ENCODE measurements around the gene ERC2.

ERC2 gene

DNA sequence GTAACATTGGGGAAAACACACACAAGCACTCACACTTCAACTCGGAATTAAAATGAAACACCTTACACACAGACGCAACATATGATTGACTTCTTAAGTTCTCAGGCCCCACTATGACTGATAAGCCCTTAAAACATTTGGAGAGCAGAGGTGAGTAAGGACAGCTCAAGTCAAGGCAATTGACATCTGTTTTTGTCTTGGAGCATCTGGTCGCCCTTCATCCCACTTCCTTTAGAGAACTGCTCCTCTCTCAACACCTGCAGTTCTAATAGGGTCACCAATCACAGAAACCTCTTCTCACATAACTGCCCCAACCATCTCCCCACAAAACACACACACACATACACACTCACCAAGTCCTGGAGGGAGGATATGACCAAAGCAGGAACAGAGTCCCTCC is 43.4 kb downstream of the ERC2 start:
- DNase-seq (ENCODE audit: low read depth): no peak

DNA sequence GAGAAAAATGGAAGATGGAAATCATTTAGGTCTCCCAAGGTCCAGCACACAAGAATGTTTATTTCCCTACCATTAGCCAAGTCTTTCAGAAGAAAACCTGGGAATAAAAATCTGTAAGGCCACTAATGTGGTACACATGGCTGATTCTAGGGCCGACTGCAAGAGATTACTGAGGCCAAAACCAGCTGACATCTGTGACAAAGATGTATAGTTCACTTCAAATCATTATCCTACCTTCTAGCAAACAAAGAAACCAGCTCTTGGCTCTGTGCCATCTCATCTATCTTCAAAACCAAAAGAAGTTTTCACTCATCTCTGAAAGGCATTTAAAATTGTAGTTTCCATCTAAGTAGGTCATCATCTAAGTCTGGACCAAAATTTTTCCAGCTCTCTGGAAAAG is 43.9 kb downstream of the ERC2 start:
- DNase-seq (ENCODE audit: low read depth): no peak

DNA sequence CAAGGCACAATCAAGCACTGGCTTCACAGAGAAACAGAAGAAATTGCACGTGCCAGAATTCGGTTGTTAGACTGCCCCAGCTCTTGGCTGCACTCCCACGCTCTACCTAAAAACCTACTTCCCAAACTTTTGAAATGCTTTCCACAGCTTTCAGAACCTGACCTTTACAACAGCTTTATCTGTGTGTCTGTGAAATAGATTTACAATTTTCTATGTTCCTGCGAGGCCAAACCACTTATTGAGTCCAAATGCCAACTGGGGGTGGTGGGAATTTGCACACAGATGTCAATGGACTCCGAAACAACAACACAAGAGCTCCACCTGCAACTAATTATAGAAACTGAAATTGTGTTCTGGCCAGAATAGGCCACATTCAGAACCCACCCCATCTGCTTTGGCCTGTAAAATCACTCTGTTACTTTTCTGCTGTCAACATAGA is 44.6 kb downstream of the ERC2 start:
- no peak for DNase-seq (ENCODE audit: low read depth)

DNA sequence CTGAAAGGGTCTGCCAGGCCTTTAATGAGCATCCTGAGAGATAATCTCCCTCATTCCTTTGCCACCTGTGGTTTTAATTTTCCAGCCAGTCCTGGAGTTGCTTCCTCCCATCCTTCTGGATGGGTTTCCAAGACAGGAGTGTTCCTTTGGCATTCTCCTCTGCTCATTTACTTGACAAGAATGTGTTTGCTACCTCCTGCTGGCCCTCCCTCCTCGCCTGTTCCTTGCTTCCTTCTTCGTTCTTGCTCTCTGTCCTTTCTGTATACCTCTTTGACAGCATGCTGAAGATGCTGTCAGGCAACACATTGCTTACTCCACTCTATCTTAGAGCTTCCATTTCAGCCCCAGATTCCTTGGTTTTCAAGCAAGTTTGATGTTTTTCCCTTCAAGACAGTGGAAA is 46.0 kb downstream of the ERC2 start:
- DNase-seq (ENCODE audit: low read depth): no peak

GRCh38 chr3:56421205-56421604 is 47.1 kb downstream of the ERC2 start:
- no peak for DNase-seq (ENCODE audit: low read depth)

- DNase-seq (ENCODE audit: low read depth): no peak
Measured at GRCh38 chr3:56415652-56416051, 52.6 kb downstream of the ERC2 start.

- no peak for DNase-seq (ENCODE audit: low read depth)
Measured at GRCh38 chr3:56413911-56414310, 54.4 kb downstream of the ERC2 start.

- DNase-seq (ENCODE audit: low read depth): no peak
Measured at GRCh38 chr3:56411166-56411565, 57.1 kb downstream of the ERC2 start.

- no peak for DNase-seq (ENCODE audit: low read depth)
Measured at GRCh38 chr3:56410576-56410975, 57.7 kb downstream of the ERC2 start.

GRCh38 chr3:56409790-56410189 is 58.5 kb downstream of the ERC2 start:
- no peak for DNase-seq (ENCODE audit: low read depth)

DNA sequence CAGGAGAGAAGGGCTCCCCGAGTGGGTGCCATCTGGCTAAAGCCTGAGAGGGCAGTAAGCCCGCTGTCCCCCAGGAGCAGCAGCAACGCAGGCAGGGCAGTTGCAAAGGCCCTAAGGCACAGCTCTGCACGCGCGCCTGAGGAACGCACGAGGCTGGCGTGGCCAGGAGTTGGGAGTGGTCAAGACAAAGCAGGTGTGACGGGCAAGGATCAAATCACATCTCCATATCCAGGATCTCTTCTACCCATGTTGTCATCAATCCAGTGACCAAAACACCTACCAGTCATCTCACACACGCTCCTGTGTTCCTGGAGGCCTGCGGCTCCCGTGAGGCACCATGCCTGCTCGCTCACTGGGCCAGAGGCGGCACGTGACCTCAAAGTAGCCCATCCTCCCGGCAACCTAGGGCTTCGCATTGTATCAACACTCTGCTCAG is 59.5 kb downstream of the ERC2 start:
- no peak for DNase-seq (ENCODE audit: low read depth)

- DNase-seq (ENCODE audit: low read depth): no peak
Measured at GRCh38 chr3:56406826-56407515, 61.3 kb downstream of the ERC2 start.

DNA sequence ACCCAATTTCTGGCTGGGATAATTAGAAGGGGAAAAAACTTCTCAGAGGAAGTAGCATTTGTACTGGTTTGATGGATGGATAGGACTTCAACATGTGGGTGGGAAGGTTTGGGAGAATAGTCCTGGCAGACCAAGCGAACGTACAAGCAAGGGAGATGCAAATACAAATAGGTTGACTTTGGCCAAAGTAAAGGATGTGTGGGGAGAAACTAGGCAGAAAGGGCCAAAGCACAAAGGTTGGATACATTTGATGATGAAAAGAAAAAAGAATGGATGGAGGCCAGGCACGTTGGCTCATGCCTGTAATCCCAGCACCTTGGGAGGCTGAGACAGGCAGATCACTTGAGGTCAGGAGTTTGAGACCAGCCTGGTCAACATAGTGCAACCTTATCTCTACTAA is 63.4 kb downstream of the ERC2 start:
- no peak for DNase-seq (ENCODE audit: low read depth)

GRCh38 chr3:56398659-56399058 is 69.6 kb downstream of the ERC2 start:
- DNase-seq (ENCODE audit: low read depth): no peak

DNA sequence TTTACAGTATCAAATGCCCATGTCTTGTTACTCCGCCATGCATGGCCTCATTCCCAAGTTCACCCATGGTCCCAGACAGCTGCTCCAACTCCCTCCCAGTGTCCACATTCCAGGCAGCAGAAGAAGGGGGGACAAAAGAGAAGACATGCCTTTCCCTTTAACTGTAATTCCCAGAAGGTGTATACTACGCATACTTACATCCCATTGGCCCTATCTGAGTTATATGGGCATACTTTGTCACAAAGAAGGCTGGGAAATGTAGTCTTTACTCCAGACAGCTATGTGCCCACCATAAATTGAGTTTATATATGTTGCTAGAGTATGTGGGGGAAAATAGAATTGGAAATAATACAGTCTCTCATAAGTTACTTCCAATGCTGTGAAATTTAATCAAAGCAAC is 70.5 kb downstream of the ERC2 start:
- DNase-seq (ENCODE audit: low read depth): no peak

DNA sequence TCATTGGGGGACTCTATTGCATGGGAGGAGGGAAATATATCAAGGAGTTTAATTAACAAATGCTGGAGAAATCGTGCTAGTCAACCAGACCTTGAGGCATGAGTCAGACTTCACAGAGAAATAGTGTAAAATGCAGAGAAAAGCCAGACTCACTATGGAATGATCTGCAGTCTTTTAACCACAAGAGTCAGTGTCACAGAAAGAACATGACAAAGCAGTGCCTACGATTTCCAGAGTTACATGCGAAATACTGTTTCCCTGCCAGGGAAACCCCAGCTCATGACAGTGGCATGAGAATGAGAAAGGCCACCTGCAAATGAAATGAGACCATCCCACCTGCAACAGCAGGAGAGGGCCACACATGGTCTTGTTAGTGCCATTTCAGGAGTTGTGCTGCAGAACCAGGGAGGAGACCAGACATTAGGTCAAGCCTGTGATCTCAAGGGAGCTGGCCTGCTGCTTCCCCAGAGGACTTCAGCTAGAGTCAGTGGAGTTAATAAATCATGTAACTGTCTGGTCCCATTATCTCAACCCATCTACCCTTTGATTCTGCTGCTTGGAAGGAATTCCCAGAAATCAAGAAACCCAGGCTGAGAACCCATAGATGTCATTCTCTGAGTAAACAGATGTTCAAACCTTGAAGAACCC is 79.0 kb downstream of the ERC2 start:
- no peak for DNase-seq (ENCODE audit: low read depth)

DNA sequence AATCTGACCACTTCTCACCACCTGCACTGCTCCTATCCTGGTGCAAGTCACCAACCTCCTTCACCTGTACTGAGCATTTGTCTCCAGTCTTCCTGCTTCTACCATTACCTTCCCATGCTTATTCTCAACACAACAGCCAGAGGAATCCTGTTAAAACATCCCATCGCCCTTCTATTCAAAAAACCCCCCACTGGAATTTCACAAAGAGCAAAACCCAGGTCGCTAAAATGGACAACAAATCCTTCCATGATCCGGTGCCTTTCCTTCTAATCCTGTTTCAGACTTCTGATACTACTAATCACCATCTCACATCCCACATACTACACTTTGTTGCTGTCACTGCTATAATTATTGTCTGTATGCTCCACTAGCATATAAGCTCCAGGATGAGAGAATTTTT is 85.2 kb downstream of the ERC2 start:
- DNase-seq (ENCODE audit: low read depth): no peak

DNA sequence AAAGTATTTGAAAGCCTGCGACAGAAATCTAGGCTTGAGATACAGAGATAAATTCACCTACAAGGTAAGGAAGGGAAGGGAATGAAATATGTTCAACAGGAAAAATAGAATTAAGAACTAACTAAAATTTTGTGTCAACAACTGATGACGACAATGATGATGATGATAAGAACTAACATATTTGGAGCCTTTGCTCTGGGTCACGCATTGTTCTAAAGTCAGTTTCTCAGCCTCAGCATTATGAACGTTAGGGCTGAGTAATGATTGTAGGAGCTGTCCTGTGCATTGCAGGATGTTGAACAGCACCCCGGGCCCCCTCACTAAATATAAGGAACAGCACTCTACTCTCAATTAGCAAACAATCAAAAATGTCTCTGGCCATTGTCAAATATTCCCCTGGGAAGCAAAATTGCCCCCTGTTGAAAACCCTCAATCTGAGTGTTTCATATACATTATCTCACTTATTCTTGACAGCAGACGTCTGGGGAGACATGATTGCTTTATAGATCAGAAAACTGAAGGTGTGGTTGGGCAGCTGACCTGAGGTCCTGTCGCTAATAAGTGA is 88.5 kb downstream of the ERC2 start:
- no peak for DNase-seq (ENCODE audit: low read depth)

GRCh38 chr3:56375654-56376053 is 92.6 kb downstream of the ERC2 start:
- no peak for DNase-seq (ENCODE audit: low read depth)

GRCh38 chr3:56373386-56373785 is 94.9 kb downstream of the ERC2 start:
- DNase-seq (ENCODE audit: low read depth): no peak

DNA sequence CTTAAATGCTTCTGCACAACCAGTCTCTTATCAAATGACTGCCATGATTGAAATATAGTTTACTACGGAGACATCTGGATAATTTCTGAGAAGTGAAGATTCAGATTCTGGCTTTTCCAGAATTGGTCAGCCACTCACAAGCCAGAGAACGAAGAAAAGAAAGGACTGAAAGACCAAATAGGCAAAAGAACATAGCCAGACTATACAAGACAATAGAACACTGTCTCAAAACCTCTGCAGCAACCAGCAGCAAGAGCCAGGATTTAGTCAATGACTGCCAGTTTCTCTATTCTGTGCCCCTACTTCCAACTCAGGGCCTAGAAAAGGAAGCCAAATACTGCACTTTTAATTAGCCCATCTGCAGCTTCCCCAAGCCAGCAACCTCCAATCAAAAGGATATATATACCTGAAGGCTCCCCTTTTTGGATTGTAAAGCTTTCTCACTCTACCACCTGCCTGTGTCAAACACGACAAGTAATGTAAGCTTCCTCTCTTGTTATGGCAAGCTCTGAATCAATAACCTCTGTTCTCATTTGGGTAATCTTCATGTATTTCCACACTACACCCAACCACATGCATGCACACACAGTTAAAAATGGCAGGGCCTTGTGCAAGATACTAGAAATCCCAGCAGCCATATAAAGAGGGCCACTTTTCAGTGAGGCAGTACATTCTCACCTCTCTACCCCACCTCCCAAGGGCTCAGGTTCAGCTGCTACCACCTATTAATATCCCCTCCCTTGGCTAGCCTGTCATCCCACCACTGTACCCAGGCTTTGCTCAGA is 97.1 kb downstream of the ERC2 start:
- no peak for DNase-seq (ENCODE audit: low read depth)

- no peak for DNase-seq (ENCODE audit: low read depth)
Measured at GRCh38 chr3:56369914-56370313, 98.4 kb downstream of the ERC2 start.

- no peak for DNase-seq (ENCODE audit: low read depth)
Measured at GRCh38 chr3:56368846-56369245, 99.4 kb downstream of the ERC2 start.
